Activated CD4-positive, alpha-beta T cell treated with anti-CD3 and anti-CD28 coated beads for 48 hours (primary cell): ENCODE data around the gene IRF3.

Experiments
- DNase-seq: peaks from one replicate; pipeline ENCODE4 v3.0.0-alpha.2; 2020

IRF3 gene

DNA sequence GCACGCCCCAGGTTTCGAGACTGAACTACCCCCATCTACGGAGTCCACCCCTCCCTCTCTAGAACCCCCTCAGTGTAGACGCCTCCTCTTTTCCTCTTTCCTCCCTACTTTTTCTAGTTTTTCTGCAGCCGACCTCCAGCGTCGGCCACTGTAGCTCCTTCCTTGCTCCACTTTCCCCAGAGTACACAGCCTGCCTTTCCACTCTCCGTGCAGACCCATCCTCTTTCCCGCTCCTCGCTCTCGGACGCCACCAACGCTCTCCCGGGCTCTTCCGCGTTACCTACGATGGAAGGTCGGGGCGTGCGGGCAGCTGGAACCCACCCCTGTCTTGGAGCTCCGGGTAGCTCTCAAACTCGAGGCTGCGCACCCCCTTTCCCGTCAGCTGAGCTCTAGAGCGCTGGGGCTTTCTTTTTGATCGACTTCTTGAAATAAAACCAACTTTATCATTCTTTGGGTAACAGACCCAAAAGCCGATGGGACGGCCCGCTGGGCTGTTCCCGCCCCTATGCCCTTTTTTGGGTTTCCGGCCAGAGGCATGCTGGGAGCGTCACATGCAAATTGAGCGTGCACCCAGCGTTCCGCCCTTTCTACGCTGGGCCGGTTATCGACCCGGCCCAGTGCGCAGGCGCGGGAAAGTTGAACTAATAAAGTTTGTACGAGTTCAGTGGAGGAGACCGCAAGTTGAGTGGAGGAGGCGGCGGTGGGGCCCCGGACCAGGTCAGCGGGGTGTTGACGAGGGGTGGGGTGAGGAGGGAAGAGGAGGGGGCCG lies at the start of gene IRF3, which contains the start of gene BCL2L12:
Gene IRF3 (minus strand): TSS at position 507 of the 769 bp plus-strand sequence. CDS start 1,019 bp downstream, outside the sequence.
Gene BCL2L12 (plus strand): TSS at position 583 of the 769 bp plus-strand sequence. CDS start 760 bp downstream, outside the sequence.
- DNase-seq, result peak; percentile 100

- no peak for DNase-seq
Observed at GRCh38 chr19:49713236-49713845, 47.7 kb upstream of the IRF3 start.

DNA sequence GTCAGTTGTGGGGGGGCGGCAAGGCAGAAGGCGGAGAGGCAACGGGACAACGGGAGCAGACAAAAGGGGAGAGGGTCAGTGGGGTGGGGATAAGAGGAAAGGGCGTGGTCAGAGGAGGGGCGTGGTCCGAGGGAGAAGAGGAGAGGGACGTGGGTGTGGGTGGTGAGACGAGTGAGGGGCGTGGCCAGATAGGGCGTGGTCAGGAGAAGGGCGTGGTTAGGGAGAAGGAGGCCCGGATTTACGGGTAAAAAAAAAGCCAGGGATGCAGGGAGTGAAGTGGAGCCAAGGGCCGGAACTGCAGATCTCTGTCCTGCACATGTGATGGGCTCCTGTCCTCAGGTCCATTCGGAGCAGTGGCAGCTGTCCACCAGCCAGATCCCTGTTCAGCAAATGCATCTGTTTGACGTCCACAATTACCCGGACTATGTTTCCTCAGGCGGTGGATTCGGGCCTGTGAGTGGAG lies 46.8 kb upstream of the IRF3 start:
- no peak for DNase-seq

DNA sequence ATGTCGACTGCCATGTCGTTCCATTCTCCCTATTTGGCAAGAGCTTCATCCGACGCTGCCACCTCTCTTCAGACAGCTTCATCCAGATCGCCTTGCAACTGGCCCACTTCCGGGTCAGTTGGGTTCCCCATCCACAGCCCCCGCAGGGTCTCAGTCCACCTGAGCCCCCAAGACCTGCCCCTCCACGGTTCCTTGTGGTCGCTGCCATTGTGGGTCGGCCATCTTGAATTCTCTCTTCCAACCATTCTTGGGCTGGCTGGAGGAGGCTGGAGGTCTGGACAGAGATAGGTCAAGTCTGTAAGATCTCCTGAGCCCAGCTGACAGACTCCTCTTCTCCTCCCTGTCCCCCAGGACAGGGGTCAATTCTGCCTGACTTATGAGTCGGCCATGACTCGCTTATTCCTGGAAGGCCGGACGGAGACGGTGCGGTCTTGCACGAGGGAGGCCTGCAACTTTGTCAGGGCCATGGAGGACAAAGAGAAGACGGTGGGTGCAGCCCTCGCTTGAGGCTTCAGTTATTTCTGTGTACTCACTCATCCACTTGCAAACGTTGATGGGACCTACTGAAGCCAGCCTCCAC lies 44.8 kb upstream of the IRF3 start:
- DNase-seq, result no peak

GRCh38 chr19:49705919-49706318 lies 40.3 kb upstream of the IRF3 start:
- DNase-seq, result no peak

DNA sequence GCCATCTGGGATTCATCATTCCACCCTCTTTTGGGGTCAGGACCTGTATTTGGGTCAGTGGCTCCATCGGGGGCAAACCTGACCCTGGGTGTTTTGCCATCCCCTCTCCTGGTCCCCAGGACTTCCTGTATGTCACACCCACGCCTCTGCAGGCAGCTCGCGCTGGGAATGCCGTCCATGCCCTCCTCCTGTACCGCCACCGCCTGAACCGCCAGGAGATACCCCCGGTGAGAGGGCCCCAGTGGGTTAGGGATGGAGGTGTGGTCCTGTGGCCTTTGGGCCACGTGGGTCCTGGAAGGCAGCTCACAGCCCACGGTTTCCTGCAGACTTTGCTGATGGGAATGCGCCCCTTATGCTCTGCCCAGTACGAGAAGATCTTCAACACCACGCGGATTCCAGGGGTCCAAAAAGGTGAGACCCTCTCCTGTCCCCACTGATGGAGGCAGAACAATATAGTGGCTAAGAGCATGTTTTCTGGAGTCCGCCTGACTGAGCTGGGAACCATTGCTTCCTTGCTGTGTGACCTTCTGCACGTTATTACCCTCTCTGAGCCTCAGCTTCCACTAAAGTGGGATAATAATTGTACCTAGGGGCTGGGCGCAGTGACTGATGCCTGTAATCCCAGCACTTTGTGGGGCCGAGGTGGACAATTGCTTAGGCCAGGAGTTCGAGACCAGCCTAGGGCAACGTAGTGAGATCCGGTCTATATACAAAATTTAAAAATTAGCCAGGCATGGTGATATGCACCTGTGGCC lies 39.4 kb upstream of the IRF3 start:
- DNase-seq, result no peak

- DNase-seq, result no peak
Observed at GRCh38 chr19:49701271-49701786, 35.7 kb upstream of the IRF3 start.

GRCh38 chr19:49700563-49700962 lies 34.9 kb upstream of the IRF3 start:
- no peak for DNase-seq

GRCh38 chr19:49699364-49699763 lies 33.7 kb upstream of the IRF3 start:
- DNase-seq, result no peak

DNA sequence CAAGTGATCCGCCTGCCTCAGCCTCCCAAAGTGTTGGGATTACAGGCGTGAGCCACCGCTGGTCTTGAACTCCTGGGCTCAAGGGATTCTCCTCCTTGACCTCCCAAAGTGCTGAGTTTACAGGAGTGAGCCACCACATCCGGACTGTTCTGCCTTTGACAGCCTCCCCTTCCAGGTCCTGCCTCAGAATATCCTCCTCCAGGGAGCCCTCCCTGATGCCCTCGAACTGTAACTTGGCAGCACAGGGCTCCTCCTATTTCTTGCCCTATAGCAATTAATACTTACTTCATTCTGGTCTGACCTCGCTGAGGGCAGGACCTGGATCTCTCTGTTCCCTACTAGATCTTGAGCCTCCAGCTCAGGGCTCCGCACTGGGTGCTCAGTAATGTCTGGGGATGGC lies 31.2 kb upstream of the IRF3 start:
- DNase-seq, result no peak

- DNase-seq, result no peak
Observed at GRCh38 chr19:49696115-49696514, 30.5 kb upstream of the IRF3 start.

- no peak for DNase-seq
Observed at GRCh38 chr19:49692147-49692506, 26.5 kb upstream of the IRF3 start.

GRCh38 chr19:49691243-49692146 lies 25.8 kb upstream of the IRF3 start:
- DNase-seq, result peak; percentile 66

DNA sequence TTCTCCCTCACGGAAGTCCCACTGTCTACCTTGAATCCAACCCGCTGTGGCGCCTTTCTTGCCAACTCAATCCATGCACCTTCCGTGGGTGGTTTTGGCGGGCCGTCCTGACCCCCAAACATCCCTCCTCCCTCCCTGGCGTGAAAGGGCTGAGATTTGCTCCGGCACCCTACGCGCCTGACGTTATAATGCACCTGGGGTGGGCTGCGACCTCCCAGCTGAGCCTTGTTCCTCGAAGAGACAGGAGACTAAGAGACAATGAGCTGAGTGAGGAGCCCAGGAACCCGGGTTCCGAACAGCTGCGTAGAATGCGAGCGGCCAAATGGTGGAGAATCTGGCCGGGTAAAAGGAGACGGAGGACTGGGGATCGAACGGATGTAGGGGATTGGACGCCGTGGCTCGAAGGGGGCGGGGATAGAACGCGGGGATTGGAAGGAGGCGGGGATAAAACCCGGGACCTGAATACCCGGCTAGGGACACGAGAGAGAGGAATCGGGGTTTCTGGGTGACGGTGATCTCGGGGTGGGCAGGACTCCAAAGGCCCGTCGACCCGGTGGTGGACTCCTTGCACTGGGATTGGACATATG lies 25.1 kb upstream of the IRF3 start, which contains the start of gene CPT1C:
Gene CPT1C (plus strand): TSS at position 461 of the 587 bp plus-strand sequence. CDS start 1,137 bp downstream, outside the sequence.
- DNase-seq, result peak; percentile 80

DNA sequence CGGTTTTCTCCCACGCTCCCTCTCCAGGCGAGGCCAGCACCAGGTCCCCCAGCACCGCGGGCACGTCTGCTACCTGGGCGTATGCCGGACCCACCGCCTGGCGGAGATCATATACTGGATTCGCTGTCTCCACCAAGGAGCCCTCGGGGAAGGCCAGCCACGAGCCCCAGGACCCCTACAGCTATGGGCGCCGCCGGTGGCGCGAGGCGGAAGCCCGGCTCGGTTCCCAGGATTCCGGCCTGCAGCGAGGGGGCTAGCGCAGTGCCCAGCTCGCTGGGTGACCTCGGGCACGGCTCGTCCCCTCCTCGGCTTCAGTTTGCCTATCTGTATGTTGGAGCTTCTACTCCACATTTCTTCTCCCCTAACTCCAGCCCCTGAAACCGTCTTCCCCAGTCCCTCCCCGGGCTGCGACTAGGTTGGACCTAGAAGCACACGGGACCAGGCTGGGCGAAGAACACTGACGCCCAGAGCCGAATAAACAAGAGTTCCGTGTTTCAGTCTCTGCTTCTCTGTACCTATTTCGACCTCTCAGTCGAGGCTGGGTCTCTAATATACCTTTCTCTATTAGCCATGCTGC lies 24.5 kb upstream of the IRF3 start:
- no peak for DNase-seq

- peak; percentile 66 for DNase-seq
Observed at GRCh38 chr19:49689133-49690078, 23.7 kb upstream of the IRF3 start, which contains the start of gene ADM5. ADM5 (plus strand) TSS chr19:49689594; CDS start chr19:49689838, 244 bp downstream.

GRCh38 chr19:49688531-49689132 lies 23.0 kb upstream of the IRF3 start:
- DNase-seq, result no peak

DNA sequence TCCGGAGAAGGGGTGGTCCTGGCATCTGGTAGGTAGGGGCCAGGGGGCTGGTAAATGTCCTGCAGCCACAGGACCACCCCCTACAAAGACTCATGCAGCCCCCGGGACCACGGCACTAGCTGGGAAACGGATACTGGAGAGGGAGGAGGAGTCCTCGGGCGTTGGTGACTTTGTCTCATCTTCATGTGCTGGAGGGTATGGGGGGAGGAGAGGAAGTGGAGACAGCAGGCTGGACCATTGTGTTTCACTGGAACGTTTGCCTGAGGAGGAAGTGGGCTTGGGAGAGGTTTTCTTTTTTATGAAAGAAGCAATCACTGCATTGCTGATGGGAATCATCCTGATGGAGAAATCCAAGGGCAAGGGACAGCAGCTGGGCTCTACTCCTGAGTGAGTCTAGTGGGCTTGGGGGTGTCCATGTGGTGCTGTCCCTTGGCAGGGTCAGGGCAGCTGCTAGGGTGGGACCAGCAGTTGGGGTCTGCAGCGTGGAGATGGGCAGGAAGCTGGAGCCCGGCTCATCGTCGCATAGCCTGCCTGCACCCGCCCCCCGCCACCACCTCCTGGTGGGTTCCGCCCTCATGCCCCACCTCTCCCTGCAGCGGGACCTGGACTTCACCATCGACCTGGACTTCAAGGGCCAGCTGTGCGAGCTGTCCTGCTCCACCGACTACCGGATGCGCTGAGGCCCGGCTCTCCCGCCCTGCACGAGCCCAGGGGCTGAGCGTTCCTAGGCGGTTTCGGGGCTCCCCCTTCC lies 22.1 kb upstream of the IRF3 start:
- DNase-seq, result no peak
